BE2C (cell line): Measurements from ENCODE around the gene EP400.
A peak's percentile ranks its signal among the peaks of the same experiment; 100 is the strongest.

Source experiments
- DNase-seq: peaks from one replicate; pipeline ENCODE4 v3.0.0-alpha.2; 2020
- H3K27me3 ChIP-seq: fragments of 250-450 bp; sonication (Bioruptor Pico); 2 replicates; pipeline ENCODE4 v1.5.1; 2020; ENCODE audit warnings: mild to moderate bottlenecking
- H3K36me3 ChIP-seq: fragments of 250-450 bp; sonication (Bioruptor Pico); 2 replicates; pipeline ENCODE4 v1.5.1; 2020; ENCODE audit warnings: mild to moderate bottlenecking
- H3K4me1 ChIP-seq: fragments of 250-450 bp; sonication (Bioruptor Pico); 2 replicates; pipeline ENCODE4 v1.5.1; 2020
- H3K4me3 ChIP-seq: 2 replicates; pipeline ENCODE4 v1.5.1; 2011; ENCODE audit warnings: low read depth, low read length
- H3K9me3 ChIP-seq: fragments of 250-450 bp; sonication (Bioruptor Pico); 2 replicates; pipeline ENCODE4 v1.5.1; 2020
- CTCF ChIP-seq: IDR thresholded peaks from 2 replicates; pipeline ENCODE4 v1.5.1; 2012; ENCODE audit warnings: mild to moderate bottlenecking, low read depth, low read length

The EP400 gene

GRCh38 chr12:131919051-131919347 lies 30.7 kb upstream of the EP400 start:
- Histone ChIP-seq H3K9me3 (no peaks in the 10 kb centered on the region), H3K4me3 (no peak overlapping the region), H3K36me3 (peaks cover 15% of the 10 kb centered on the region), H3K27me3 (no peaks in the 10 kb centered on the region), H3K4me1 (no peaks in the 10 kb centered on the region)
- no peak for TF ChIP-seq CTCF
- DNase-seq = no peak

GRCh38 chr12:131919366-131920156 lies 30.2 kb upstream of the EP400 start:
- TF ChIP-seq CTCF = no peak
- no peaks in the 10 kb centered on the region for H3K27me3 ChIP-seq
- no peaks in the 10 kb centered on the region for H3K9me3 ChIP-seq
- no peaks in the 10 kb centered on the region for H3K4me1 ChIP-seq
- peaks cover 15% of the 10 kb centered on the region for H3K36me3 ChIP-seq
- peak; percentile 8 for DNase-seq
- no peak overlapping the region for H3K4me3 ChIP-seq

- DNase-seq = no peak
- H3K4me1 ChIP-seq = no peaks in the 10 kb centered on the region
- no peak overlapping the region for H3K4me3 ChIP-seq
- peaks cover 15% of the 10 kb centered on the region for H3K36me3 ChIP-seq
- TF ChIP-seq CTCF = no peak
- no peaks in the 10 kb centered on the region for H3K9me3 ChIP-seq
- no peaks in the 10 kb centered on the region for H3K27me3 ChIP-seq
Measured at GRCh38 chr12:131920157-131920508, 29.6 kb upstream of the EP400 start.

- no peak overlapping the region for H3K4me3 ChIP-seq
- no peaks in the 10 kb centered on the region for H3K27me3 ChIP-seq
- H3K36me3 ChIP-seq = peaks cover 11% of the 10 kb centered on the region
- H3K4me1 ChIP-seq = no peaks in the 10 kb centered on the region
- no peaks in the 10 kb centered on the region for H3K9me3 ChIP-seq
- DNase-seq = no peak
- TF ChIP-seq CTCF = no peak
Measured at GRCh38 chr12:131920902-131921840, 28.6 kb upstream of the EP400 start.

- no peaks in the 10 kb centered on the region for H3K27me3 ChIP-seq
- H3K4me1 ChIP-seq = no peaks in the 10 kb centered on the region
- no peak for DNase-seq
- H3K36me3 ChIP-seq = peaks cover 11% of the 10 kb centered on the region
- H3K4me3 ChIP-seq = no peak overlapping the region
- H3K9me3 ChIP-seq = no peaks in the 10 kb centered on the region
- no peak for TF ChIP-seq CTCF
Measured at GRCh38 chr12:131921866-131922769, 27.6 kb upstream of the EP400 start.
